Kidney glomerular epithelial cell (primary cell): ENCODE measurements around the gene MPHOSPH10.
"Not testable (repeated sequence)": the region's sequence is repeated elsewhere in the genome, so short reads cannot be mapped to it uniquely, and the experiment has no call there.

Experiments
- DNase-seq: peaks from one replicate; lab custom pipeline; 2025; lab: John Stamatoyannopoulos, UW

Gene MPHOSPH10

GRCh38 chr2:71122387-71123298 is 7.8 kb upstream of the MPHOSPH10 start:
- no peak for DNase-seq

- DNase-seq = no peak
Measured at GRCh38 chr2:71125506-71126294, 4.7 kb upstream of the MPHOSPH10 start.

GRCh38 chr2:71126957-71127356 is 3.5 kb upstream of the MPHOSPH10 start:
- no peak for DNase-seq

- peak; percentile 4 for DNase-seq
Measured at GRCh38 chr2:71129114-71129901, 1.1 kb upstream of the MPHOSPH10 start.

DNA sequence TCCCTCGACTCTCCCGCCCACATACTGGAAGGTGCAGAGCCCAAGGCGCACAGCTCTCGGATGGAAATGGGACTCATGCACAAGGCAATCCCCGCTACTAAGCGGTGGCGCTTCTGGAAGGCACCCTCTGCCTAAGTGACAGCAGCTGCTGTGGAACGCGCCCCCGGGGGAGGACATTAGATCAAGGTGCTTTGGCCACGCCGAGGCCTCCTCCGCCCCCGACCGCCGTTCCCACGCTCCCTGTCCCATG is 607 bp upstream of the MPHOSPH10 start:
- peak; percentile 72 for DNase-seq

DNA sequence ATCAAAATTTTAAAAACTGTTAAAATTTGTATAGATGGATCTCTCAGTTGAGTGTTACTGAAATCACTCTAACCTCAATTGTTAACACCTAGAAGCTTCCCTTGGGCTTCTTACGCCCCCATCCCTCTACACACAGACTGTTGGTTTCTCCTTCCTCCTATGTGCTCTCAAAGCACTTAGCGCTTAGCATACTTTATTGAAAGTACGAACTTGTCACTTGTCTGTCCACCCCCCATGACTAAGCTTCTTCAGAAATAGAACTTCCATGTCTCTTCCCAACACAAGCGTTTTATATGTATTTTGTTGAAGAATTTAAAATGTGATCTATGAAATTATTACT is 441 bp downstream of the MPHOSPH10 start:
- peak; percentile 7 for DNase-seq

DNA sequence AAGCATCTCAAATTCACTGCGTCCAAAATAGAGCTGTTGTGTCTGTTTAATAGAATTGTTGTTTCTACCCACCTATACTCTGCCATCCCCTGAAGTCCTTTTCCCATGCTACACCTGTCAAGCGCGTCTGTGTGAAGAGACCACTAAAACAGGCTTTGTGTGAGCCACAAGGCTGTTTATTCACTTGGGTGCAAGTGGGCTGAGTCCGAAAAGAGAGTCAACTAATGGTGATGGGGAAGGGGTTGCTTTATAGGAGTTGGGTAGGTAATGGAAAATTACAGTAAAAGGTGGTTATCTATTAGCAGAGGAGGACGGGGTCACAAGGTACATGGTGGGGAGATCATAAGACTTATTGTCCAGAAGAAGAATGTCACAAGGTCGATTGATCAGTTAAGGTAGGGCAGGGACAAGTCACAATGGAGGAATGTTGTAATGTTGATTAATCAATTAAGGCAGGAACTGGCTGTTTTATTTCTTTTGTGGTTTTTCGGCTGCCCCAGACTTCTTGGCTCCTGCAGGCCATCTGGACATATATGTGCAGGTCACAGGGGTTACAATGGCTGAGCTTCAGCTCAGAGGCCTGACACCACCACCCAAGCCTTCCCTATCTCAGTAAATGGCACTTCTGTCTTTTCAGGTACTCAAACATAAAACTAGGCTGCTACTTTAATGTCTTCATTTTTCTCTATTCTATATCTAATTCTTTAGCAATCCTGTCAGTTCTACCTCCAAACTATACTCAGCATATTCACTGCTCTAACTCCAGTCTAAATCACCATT is 1.1 kb downstream of the MPHOSPH10 start:
- DNase-seq = not testable (repeated sequence)

DNA sequence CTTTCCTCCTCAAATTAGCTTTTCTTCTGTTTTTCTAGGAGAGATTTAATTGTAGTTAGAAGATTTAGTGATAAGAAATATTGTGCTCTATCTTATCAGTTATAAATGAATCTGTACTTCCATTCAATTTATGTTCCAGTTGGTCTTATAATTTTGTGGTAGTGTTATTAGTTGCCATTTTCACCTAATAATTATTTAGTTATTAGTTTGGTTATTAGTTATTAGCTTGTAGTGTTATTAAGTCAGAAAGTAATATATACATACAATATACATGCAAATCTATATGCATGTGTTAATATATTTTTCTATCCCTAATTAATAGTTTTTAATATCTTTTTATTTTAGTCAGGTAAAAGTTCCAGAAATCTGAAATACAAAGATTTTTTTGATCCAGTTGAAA is 3.2 kb downstream of the MPHOSPH10 start:
- DNase-seq = no peak

DNA sequence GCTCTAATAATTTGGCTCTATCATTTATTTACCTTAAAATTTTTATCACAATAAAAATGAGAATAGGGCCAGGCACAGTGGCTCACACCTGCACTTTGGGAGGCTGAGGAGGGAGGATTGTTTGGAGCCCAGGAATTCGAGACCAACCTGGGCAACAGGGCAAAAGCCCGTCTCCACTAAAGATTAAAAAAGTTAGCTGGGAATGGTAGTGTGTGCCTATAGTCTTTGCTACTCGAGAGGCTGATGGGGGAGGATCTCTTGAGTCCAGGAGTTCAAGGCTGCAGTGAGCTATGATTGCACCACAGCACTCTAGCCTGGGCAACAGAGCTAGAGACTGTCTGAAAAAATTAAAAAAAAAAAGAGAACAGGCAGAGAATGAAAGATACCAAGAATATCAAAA is 5.7 kb downstream of the MPHOSPH10 start:
- DNase-seq = no peak

GRCh38 chr2:71143782-71144181 is 13.3 kb downstream of the MPHOSPH10 start:
- DNase-seq = no peak

GRCh38 chr2:71148506-71149063 is 18.2 kb downstream of the MPHOSPH10 start:
- DNase-seq = no peak

- DNase-seq = no peak
Measured at GRCh38 chr2:71150082-71150816, 19.8 kb downstream of the MPHOSPH10 start.

DNA sequence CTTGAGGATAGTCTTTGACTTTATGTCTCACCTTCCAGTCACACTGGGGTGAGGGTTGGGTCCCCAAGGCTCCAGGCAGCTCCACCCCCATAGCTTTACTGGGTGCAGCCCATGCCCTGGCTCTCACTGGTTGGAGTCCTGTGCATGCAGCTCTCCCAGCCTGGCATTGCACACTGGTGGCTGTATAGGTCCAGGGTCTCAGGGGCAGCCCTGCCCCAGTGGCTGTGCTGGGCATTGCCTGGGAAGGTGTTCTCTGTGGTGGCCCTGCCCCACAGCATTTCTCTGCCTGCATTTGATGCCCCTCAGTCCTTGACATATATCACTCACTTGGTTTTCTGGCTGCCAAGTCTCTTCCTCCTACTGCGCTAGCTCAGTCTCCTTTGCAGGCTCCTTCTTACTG is 21.2 kb downstream of the MPHOSPH10 start:
- no peak for DNase-seq

- DNase-seq = no peak
Measured at GRCh38 chr2:71153585-71154224, 23.3 kb downstream of the MPHOSPH10 start.

- DNase-seq = no peak
Measured at GRCh38 chr2:71154279-71154678, 23.8 kb downstream of the MPHOSPH10 start.

DNA sequence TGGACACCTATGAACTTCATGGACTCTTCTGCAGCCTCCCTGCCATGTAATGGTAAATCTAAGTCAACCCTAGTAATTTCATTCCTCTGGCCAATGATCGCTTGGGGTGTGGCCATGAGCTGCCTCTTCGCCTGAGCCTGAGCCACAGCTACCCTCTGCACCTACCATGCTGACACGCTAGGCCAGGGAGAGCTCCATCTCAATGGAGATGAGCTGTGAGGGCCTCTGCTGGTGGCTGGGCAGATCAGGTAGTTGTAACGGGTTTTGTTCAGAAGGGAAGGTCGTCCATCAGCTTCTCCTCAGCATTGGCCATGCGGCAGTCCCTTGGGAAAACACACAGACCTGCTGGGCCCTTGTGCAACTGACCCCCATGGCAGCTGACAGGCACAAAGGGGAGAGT is 24.4 kb downstream of the MPHOSPH10 start:
- no peak for DNase-seq

- no peak for DNase-seq
Measured at GRCh38 chr2:71155846-71156245, 25.4 kb downstream of the MPHOSPH10 start.

DNA sequence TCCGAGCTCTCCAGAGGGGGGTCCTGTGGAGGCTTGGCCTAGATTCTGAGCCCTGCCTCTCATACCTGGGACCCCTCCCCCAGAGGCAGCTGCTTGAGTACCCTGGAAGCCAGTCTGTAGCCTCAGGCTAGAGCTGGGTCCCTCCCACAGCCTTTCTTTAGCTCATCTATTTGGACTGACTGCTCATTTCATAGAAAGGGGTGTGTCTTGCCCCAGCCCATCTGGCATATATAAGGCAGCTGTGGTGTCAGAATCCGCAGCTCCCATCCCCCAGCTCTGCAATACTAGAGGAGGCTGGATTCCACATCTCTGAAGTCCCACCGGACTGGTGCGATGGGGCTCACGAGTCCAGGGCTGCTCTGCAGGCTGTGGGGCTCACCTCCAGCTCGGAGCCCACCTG is 26.1 kb downstream of the MPHOSPH10 start:
- no peak for DNase-seq

DNA sequence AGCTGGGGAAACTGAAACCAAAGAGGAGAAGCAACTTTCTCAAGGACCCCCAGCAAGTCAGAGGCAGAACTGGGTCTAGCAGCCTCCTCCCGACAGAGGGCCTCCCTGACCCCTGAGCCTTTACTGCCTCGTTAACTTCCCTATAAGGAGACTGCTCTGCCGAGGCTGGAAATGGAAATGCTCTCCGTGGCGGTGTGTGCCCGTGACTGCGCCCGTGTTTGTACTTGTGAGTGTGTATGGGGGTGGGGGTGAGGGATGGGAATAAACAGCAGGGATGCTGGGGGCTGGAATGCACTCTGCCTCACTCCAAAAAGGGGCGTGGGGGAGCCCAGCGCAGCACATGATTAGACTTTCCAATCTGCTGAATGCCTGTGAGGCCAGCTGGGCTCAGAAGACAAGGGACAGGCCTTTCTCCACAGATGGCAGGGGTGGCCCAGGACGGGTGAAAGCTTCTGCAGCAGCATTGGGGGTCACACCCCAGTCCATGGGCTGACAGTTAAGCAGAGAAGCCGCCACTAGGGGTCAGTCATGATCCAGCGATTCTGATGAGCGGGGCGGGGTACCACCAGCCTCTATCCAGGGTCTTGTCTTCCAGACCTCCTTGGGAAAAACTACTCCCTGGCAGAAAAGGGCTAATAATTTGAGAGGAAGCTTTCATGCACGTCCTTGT is 26.8 kb downstream of the MPHOSPH10 start:
- DNase-seq = no peak

GRCh38 chr2:71166812-71167211 is 36.4 kb downstream of the MPHOSPH10 start:
- DNase-seq = no peak
